ENCODE results near the gene PIP5KL1.

GRCh38 chr9:127878001-127878651, 52.5 kb downstream of the PIP5KL1 start:
- TF ChIP-seq, protein P1, sequence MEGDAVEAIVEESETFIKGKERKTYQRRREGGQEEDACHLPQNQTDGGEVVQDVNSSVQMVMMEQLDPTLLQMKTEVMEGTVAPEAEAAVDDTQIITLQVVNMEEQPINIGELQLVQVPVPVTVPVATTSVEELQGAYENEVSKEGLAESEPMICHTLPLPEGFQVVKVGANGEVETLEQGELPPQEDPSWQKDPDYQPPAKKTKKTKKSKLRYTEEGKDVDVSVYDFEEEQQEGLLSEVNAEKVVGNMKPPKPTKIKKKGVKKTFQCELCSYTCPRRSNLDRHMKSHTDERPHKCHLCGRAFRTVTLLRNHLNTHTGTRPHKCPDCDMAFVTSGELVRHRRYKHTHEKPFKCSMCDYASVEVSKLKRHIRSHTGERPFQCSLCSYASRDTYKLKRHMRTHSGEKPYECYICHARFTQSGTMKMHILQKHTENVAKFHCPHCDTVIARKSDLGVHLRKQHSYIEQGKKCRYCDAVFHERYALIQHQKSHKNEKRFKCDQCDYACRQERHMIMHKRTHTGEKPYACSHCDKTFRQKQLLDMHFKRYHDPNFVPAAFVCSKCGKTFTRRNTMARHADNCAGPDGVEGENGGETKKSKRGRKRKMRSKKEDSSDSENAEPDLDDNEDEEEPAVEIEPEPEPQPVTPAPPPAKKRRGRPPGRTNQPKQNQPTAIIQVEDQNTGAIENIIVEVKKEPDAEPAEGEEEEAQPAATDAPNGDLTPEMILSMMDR (conservative IDR thresholded peaks at IDR 0.05) = no peak
- TF ChIP-seq EZH2 (IDR thresholded peaks at IDR 0.05; ENCODE audit: low read depth) = no peak

All from PC-9 (cell line).